ENCODE measurements around the gene U2AF2.

U2AF2 gene

GRCh38 chr19:55660991-55661390 lies 6.2 kb downstream of the U2AF2 start:
- peaks cover 46% of the 10 kb centered on the region for H3K79me2 ChIP-seq (ENCODE audit: insufficient read depth, low read length)
- no peaks in the 10 kb centered on the region; the same call in 1 of the 2 replicates for H4K20me1 ChIP-seq (ENCODE audit: insufficient read depth, low read length)
- no peaks in the 10 kb centered on the region for H3K9me2 ChIP-seq (ENCODE audit: low read depth, low read length)
- H2AFZ ChIP-seq (ENCODE audit: low read length), result no peak overlapping the region
- H3K9ac ChIP-seq (ENCODE audit: low read length), result no peak overlapping the region
- H3K27ac ChIP-seq (ENCODE audit: low read depth, low read length, poor library complexity, severe bottlenecking), result no peak overlapping the region
- TF ChIP-seq CTCF (IDR thresholded peaks at IDR 0.05; ENCODE audit: low read length) (no peak), EZH2 (IDR thresholded peaks at IDR 0.05; ENCODE audit: borderline replicate concordance, low read length) (no peak)
- no peaks in the 10 kb centered on the region for H3F3A ChIP-seq (ENCODE audit: insufficient read depth, low read length)
- H3K27me3 ChIP-seq (ENCODE audit: insufficient read depth, low read length), result no peaks in the 10 kb centered on the region
- peaks cover 92% of the 10 kb centered on the region for H3K36me3 ChIP-seq (ENCODE audit: insufficient read depth, low read length)
- no peaks in the 10 kb centered on the region for H3K9me3 ChIP-seq (ENCODE audit: low read length)
- H3K4me1 ChIP-seq (ENCODE audit: insufficient read depth, low read length, severe bottlenecking), result peaks cover 31% of the 10 kb centered on the region
- no peak overlapping the region for H3K4me2 ChIP-seq (ENCODE audit: low read length)
- H3K4me3 ChIP-seq (ENCODE audit: low read depth, low read length, poor library complexity, severe bottlenecking), result no peak overlapping the region

- no peak overlapping the region for H3K4me2 ChIP-seq (ENCODE audit: low read length)
- H2AFZ ChIP-seq (ENCODE audit: low read length), result no peak overlapping the region
- no peaks in the 10 kb centered on the region for H3K27me3 ChIP-seq (ENCODE audit: insufficient read depth, low read length)
- peaks cover 38% of the 10 kb centered on the region for H3K79me2 ChIP-seq (ENCODE audit: insufficient read depth, low read length)
- no peaks in the 10 kb centered on the region for H3F3A ChIP-seq (ENCODE audit: insufficient read depth, low read length)
- no peak overlapping the region for H3K9ac ChIP-seq (ENCODE audit: low read length)
- no peak overlapping the region for H3K27ac ChIP-seq (ENCODE audit: low read depth, low read length, poor library complexity, severe bottlenecking)
- peaks cover 92% of the 10 kb centered on the region for H3K36me3 ChIP-seq (ENCODE audit: insufficient read depth, low read length)
- peaks cover 24% of the 10 kb centered on the region for H3K4me1 ChIP-seq (ENCODE audit: insufficient read depth, low read length, severe bottlenecking)
- H4K20me1 ChIP-seq (ENCODE audit: insufficient read depth, low read length), result no peaks in the 10 kb centered on the region; the same call in 1 of the 2 replicates
- no peaks in the 10 kb centered on the region for H3K9me2 ChIP-seq (ENCODE audit: low read depth, low read length)
- H3K4me3 ChIP-seq (ENCODE audit: low read depth, low read length, poor library complexity, severe bottlenecking), result no peak overlapping the region
- H3K9me3 ChIP-seq (ENCODE audit: low read length), result no peaks in the 10 kb centered on the region
- no peak for TF ChIP-seq CTCF (IDR thresholded peaks at IDR 0.05; ENCODE audit: low read length)
- TF ChIP-seq EZH2 (IDR thresholded peaks at IDR 0.05; ENCODE audit: borderline replicate concordance, low read length), result no peak
Measured at GRCh38 chr19:55661826-55662225, 7.0 kb downstream of the U2AF2 start.

- H3K79me2 ChIP-seq (ENCODE audit: insufficient read depth, low read length), result peaks cover 16% of the 10 kb centered on the region
- no peaks in the 10 kb centered on the region for H3K27me3 ChIP-seq (ENCODE audit: insufficient read depth, low read length)
- no peaks in the 10 kb centered on the region for H3K9me2 ChIP-seq (ENCODE audit: low read depth, low read length)
- TF ChIP-seq EZH2 (IDR thresholded peaks at IDR 0.05; ENCODE audit: borderline replicate concordance, low read length) (no peak), CTCF (IDR thresholded peaks at IDR 0.05; ENCODE audit: low read length) (no peak)
- H3K4me1 ChIP-seq (ENCODE audit: insufficient read depth, low read length, severe bottlenecking), result peaks cover 3% of the 10 kb centered on the region
- H3F3A ChIP-seq (ENCODE audit: insufficient read depth, low read length), result no peaks in the 10 kb centered on the region
- no peak overlapping the region for H3K4me3 ChIP-seq (ENCODE audit: low read depth, low read length, poor library complexity, severe bottlenecking)
- no peak overlapping the region for H3K27ac ChIP-seq (ENCODE audit: low read depth, low read length, poor library complexity, severe bottlenecking)
- H3K9me3 ChIP-seq (ENCODE audit: low read length), result no peaks in the 10 kb centered on the region
- no peak overlapping the region for H3K9ac ChIP-seq (ENCODE audit: low read length)
- peaks cover 98% of the 10 kb centered on the region for H3K36me3 ChIP-seq (ENCODE audit: insufficient read depth, low read length)
- no peak overlapping the region for H2AFZ ChIP-seq (ENCODE audit: low read length)
- H4K20me1 ChIP-seq (ENCODE audit: insufficient read depth, low read length), result no peaks in the 10 kb centered on the region
- H3K4me2 ChIP-seq (ENCODE audit: low read length), result no peak overlapping the region
Measured at GRCh38 chr19:55663846-55664536, 9.2 kb downstream of the U2AF2 start.
